ENCODE measurements around the gene SNAPC3. TPM values are rescaled to one million over a fixed set of nuclear protein-coding genes. Genes with fewer than 3 reads are reported as not detected.

Gene SNAPC3
- polyA plus RNA-seq, 1 donor from 2014 or later = 96.6 TPM

DNA sequence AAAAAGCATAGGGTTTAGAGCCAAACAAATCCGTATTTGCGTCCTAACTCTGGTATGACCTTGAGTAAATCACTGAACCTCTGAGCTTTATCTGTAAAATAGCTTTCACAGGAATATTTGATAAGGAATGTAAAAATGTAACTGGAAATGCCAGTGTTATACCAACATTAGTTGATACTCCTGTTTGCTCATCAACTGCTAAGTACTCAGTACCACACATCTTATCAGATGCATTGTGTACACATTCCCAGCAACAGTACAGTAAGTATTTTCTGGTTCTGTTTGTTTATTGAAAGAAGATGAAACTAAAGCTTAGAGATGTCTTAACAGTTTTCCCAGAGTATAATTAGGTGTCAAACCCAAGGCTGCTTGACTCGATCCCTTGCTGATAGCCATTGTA, 21.5 kb downstream of the SNAPC3 start:
- TF ChIP-seq EP300 (conservative IDR thresholded peaks at IDR 0.05; ENCODE audit: poor library complexity, severe bottlenecking) (no peak), RAD21 (conservative IDR thresholded peaks at IDR 0.05) (no peak), SMC3 (conservative IDR thresholded peaks at IDR 0.05; ENCODE audit: poor library complexity) (no peak), MXI1 (conservative IDR thresholded peaks at IDR 0.05; ENCODE audit: poor library complexity, severe bottlenecking) (no peak), EZH2 (IDR thresholded peaks at IDR 0.05; ENCODE audit: borderline replicate concordance, insufficient read depth, low read length, poor library complexity, severe bottlenecking) (no peak), POLR2AphosphoS5 (IDR thresholded peaks at IDR 0.05) (no peak)
- TF ChIP-seq, protein P1, sequence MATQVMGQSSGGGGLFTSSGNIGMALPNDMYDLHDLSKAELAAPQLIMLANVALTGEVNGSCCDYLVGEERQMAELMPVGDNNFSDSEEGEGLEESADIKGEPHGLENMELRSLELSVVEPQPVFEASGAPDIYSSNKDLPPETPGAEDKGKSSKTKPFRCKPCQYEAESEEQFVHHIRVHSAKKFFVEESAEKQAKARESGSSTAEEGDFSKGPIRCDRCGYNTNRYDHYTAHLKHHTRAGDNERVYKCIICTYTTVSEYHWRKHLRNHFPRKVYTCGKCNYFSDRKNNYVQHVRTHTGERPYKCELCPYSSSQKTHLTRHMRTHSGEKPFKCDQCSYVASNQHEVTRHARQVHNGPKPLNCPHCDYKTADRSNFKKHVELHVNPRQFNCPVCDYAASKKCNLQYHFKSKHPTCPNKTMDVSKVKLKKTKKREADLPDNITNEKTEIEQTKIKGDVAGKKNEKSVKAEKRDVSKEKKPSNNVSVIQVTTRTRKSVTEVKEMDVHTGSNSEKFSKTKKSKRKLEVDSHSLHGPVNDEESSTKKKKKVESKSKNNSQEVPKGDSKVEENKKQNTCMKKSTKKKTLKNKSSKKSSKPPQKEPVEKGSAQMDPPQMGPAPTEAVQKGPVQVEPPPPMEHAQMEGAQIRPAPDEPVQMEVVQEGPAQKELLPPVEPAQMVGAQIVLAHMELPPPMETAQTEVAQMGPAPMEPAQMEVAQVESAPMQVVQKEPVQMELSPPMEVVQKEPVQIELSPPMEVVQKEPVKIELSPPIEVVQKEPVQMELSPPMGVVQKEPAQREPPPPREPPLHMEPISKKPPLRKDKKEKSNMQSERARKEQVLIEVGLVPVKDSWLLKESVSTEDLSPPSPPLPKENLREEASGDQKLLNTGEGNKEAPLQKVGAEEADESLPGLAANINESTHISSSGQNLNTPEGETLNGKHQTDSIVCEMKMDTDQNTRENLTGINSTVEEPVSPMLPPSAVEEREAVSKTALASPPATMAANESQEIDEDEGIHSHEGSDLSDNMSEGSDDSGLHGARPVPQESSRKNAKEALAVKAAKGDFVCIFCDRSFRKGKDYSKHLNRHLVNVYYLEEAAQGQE (IDR thresholded peaks at IDR 0.05; ENCODE audit: borderline replicate concordance) = no peak
- TF ChIP-seq, protein P2, sequence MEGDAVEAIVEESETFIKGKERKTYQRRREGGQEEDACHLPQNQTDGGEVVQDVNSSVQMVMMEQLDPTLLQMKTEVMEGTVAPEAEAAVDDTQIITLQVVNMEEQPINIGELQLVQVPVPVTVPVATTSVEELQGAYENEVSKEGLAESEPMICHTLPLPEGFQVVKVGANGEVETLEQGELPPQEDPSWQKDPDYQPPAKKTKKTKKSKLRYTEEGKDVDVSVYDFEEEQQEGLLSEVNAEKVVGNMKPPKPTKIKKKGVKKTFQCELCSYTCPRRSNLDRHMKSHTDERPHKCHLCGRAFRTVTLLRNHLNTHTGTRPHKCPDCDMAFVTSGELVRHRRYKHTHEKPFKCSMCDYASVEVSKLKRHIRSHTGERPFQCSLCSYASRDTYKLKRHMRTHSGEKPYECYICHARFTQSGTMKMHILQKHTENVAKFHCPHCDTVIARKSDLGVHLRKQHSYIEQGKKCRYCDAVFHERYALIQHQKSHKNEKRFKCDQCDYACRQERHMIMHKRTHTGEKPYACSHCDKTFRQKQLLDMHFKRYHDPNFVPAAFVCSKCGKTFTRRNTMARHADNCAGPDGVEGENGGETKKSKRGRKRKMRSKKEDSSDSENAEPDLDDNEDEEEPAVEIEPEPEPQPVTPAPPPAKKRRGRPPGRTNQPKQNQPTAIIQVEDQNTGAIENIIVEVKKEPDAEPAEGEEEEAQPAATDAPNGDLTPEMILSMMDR (IDR thresholded peaks at IDR 0.05; ENCODE audit: poor library complexity, severe bottlenecking) = no peak
- no peak overlapping the region for H3K4me2 ChIP-seq (ENCODE audit: low read length)
- peaks cover 57% of the 10 kb centered on the region for H3K36me3 ChIP-seq (ENCODE audit: insufficient read depth, low read length)
- no peak overlapping the region for H2AFZ ChIP-seq (ENCODE audit: low read depth, low read length)
- no peaks in the 10 kb centered on the region for H3F3A ChIP-seq (ENCODE audit: insufficient read depth, low read length, poor library complexity, severe bottlenecking)
- peaks cover 20% of the 10 kb centered on the region for H3K79me2 ChIP-seq (replicated peaks; ENCODE audit: insufficient read depth, low read length)
- no peaks in the 10 kb centered on the region for H3K27me3 ChIP-seq (ENCODE audit: insufficient read depth, low read depth, low read length)
- no peak overlapping the region for H3K4me3 ChIP-seq (ENCODE audit: low read length)
- no peaks in the 10 kb centered on the region for H3K9me2 ChIP-seq (ENCODE audit: insufficient read depth, low read length)
- no peak overlapping the region for H3K27ac ChIP-seq (ENCODE audit: low read length)
- no peaks in the 10 kb centered on the region for H4K20me1 ChIP-seq (ENCODE audit: insufficient read depth)
- H3K9ac ChIP-seq (ENCODE audit: low read length) = no peak overlapping the region
- H3K9me3 ChIP-seq (ENCODE audit: low read length) = peaks cover 7% of the 10 kb centered on the region

DNA sequence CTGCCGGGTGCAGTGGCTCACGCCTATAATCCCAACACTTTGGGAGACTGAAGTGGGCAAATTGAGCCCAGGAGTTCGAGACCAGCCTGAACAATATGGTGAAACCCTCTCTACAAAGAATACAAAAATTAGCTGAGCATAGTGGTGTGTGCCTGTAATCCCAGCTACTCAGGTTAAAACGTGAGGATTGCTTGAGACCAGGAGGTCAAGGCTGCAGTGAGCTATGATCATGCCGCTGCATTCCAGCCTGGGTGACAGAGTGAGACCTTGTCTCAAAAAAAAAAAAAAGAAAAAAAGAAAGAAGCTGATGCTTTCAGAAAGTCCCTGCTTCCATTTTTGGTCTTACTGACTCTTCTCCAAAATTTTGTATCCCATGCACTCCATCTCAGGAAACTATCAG, 31.3 kb downstream of the SNAPC3 start:
- no peak overlapping the region for H3K27ac ChIP-seq (ENCODE audit: low read length)
- H3K4me3 ChIP-seq (ENCODE audit: low read length) = no peak overlapping the region
- no peaks in the 10 kb centered on the region for H3F3A ChIP-seq (ENCODE audit: insufficient read depth, low read length, poor library complexity, severe bottlenecking)
- no peaks in the 10 kb centered on the region for H4K20me1 ChIP-seq (ENCODE audit: insufficient read depth)
- H3K9me2 ChIP-seq (ENCODE audit: insufficient read depth, low read length) = no peaks in the 10 kb centered on the region
- no peaks in the 10 kb centered on the region for H3K27me3 ChIP-seq (ENCODE audit: insufficient read depth, low read depth, low read length)
- no peak overlapping the region for H2AFZ ChIP-seq (ENCODE audit: low read depth, low read length)
- no peak overlapping the region for H3K9ac ChIP-seq (ENCODE audit: low read length)
- TF ChIP-seq EZH2 (IDR thresholded peaks at IDR 0.05; ENCODE audit: borderline replicate concordance, insufficient read depth, low read length, poor library complexity, severe bottlenecking) = no peak
- TF ChIP-seq, protein P2 (IDR thresholded peaks at IDR 0.05; ENCODE audit: poor library complexity, severe bottlenecking) = no peak
- no peak for TF ChIP-seq EP300 (conservative IDR thresholded peaks at IDR 0.05; ENCODE audit: poor library complexity, severe bottlenecking)
- TF ChIP-seq, protein P1 (IDR thresholded peaks at IDR 0.05; ENCODE audit: borderline replicate concordance) = no peak
- no peak for TF ChIP-seq POLR2AphosphoS5 (IDR thresholded peaks at IDR 0.05)
- TF ChIP-seq TAF1 (IDR thresholded peaks at IDR 0.05; ENCODE audit: low read depth) = no peak
- no peak for TF ChIP-seq RAD21 (conservative IDR thresholded peaks at IDR 0.05)
- no peak for TF ChIP-seq SMC3 (conservative IDR thresholded peaks at IDR 0.05; ENCODE audit: poor library complexity)
- no peak for TF ChIP-seq MXI1 (conservative IDR thresholded peaks at IDR 0.05; ENCODE audit: poor library complexity, severe bottlenecking)
- H3K36me3 ChIP-seq (ENCODE audit: insufficient read depth, low read length) = peaks cover 20% of the 10 kb centered on the region
- no peak overlapping the region for H3K4me2 ChIP-seq (ENCODE audit: low read length)
- H3K79me2 ChIP-seq (replicated peaks; ENCODE audit: insufficient read depth, low read length) = no peaks in the 10 kb centered on the region
- H3K9me3 ChIP-seq (ENCODE audit: low read length) = no peaks in the 10 kb centered on the region
